ENCODE measurements around the gene SNRPA1.
A peak's percentile ranks its signal among the peaks of the same experiment; 100 is the strongest.

SNRPA1 gene

DNA sequence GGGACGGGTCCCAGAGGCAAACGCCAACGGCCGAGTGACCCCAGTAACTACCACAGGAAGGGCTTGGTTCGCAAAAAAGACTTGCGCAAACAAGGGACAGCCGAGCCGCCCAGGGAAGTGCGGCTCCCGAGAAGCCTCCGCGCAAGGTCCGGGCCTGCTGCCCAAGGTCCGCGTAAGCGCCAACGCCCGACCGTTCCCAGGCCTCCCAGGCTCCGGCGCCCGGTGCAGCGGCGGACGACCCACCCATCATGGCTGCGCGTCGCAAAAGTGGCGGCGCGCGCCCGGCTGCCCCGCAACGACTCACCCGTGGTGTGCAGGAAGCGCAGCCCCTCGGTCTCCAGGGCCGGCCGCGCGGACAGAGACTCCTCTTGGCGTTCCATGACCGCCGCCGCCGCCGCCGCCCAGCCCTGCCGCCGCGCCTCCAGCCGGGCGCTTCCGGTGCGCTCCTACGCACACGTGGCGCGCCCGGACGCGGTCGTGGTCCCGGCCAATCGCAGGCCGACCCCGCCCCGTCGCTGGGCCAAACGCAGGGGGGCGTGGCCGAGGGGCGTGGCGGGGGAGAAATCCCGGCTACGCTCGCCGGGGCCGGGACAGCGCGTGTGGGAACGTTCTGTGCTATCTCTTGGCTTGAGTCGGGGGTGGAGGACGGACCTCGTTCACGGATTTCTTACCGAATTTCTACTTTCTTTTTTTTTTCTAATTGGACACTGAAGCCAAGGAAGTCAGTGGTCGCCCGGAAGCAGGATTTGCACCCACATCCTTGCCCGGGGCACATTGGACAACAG, 17.8 kb downstream of the SNRPA1 start, which contains the start of gene SELENOS:
TSS of gene SELENOS (minus strand) at position 448 of the 785 bp plus-strand sequence. CDS start at position 380, 68 bp downstream.
- peaks cover 13% of the 10 kb centered on the region for H3K4me1 Mint-ChIP-seq
- TF ChIP-seq, protein P1, sequence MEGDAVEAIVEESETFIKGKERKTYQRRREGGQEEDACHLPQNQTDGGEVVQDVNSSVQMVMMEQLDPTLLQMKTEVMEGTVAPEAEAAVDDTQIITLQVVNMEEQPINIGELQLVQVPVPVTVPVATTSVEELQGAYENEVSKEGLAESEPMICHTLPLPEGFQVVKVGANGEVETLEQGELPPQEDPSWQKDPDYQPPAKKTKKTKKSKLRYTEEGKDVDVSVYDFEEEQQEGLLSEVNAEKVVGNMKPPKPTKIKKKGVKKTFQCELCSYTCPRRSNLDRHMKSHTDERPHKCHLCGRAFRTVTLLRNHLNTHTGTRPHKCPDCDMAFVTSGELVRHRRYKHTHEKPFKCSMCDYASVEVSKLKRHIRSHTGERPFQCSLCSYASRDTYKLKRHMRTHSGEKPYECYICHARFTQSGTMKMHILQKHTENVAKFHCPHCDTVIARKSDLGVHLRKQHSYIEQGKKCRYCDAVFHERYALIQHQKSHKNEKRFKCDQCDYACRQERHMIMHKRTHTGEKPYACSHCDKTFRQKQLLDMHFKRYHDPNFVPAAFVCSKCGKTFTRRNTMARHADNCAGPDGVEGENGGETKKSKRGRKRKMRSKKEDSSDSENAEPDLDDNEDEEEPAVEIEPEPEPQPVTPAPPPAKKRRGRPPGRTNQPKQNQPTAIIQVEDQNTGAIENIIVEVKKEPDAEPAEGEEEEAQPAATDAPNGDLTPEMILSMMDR (IDR thresholded peaks at IDR 0.05; ENCODE audit: unreplicated experiment in 3 of 3) = no peak
- no peaks in the 10 kb centered on the region for H3K9me3 Mint-ChIP-seq
- H3K27me3 Mint-ChIP-seq (ENCODE audit: low read depth) = no peaks in the 10 kb centered on the region
- H3K36me3 Mint-ChIP-seq (ENCODE audit: low read depth) = peaks cover 53% of the 10 kb centered on the region
- peak within 1 kb of the TSS; percentile 77 to 95 (median 93) for H3K27ac Mint-ChIP-seq
- H3K4me3 Mint-ChIP-seq = peak within 1 kb of the TSS; percentile 97 to 98 (median 98)

DNA sequence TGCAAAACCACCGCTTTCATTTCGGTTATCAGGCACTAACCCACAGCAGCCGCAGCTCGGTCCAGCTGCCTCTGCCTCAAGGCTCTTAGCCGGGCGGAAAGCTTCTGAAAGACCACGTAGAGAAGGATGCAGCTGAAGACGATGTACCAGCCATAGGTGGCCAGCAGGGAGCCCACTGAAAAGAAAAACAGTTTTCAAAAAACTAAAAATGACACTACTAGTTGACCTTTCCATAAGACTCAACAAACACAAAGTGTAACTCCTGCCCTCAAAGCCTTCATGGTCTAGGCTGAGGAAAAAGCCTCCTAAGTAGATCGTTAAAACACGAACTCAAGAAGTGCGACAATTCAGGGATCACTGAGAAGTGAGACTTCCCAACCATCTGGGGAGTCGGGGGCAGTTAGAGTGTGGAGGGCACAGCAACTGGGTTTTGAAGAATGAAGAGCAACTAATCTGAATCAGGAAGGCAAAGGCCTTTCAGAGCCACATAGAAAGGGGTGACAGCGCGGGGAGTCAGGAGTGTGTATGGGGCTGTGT, 18.5 kb downstream of the SNRPA1 start:
- peak overlapping the region; percentile 97 to 98 (median 98) for H3K4me3 Mint-ChIP-seq
- peaks cover 51% of the 10 kb centered on the region for H3K36me3 Mint-ChIP-seq (ENCODE audit: low read depth)
- peaks cover 13% of the 10 kb centered on the region for H3K4me1 Mint-ChIP-seq
- TF ChIP-seq, protein P1 (IDR thresholded peaks at IDR 0.05; ENCODE audit: unreplicated experiment in 3 of 3) = peak; percentile 29 to 53 (median 41)
- H3K27ac Mint-ChIP-seq = peak overlapping the region; percentile 77 to 95 (median 93)
- H3K9me3 Mint-ChIP-seq = no peaks in the 10 kb centered on the region
- H3K27me3 Mint-ChIP-seq (ENCODE audit: low read depth) = no peaks in the 10 kb centered on the region

DNA sequence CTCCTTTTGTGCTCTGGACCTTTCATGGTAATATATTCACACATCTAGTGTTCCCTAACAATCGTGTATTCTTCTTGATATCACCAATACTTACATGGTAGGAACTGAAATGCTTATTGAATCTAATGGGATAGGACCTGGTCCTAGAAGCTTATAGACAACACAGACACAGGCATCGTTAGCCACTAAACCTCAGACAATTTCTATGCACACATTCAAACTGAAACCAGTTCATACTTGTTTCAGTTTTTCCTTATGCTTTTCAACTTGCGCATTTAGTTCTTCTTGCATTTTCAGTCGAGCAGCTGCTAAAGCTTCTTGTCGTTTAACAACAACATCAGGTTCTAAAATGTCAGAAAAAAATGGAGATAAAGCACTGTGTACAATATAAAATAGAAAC, 20.0 kb downstream of the SNRPA1 start:
- H3K4me1 Mint-ChIP-seq = peaks cover 13% of the 10 kb centered on the region
- no peaks in the 10 kb centered on the region for H3K9me3 Mint-ChIP-seq

DNA sequence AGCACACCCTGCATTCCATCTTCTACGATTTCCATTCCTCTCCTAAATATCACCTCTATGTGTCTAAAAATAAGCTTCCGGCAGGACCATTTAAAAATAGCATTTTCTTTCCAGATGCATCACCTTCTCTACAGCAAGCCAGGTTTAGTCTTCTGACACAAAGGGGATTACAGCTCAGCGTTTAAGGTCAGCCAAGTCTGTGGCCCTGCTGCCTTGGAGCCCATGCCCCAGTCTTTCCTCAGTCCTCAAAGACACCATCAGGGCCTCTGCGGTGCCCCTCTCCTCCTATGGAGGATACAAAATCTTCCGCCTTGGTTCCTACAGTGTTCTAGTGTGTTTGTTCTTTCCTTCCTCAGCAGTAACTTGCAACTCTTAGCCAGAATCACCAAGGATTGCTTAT, 21.5 kb downstream of the SNRPA1 start:
- H3K27ac Mint-ChIP-seq = no peak overlapping the region
- no peaks in the 10 kb centered on the region for H3K27me3 Mint-ChIP-seq (ENCODE audit: low read depth)
- H3K36me3 Mint-ChIP-seq (ENCODE audit: low read depth) = peaks cover 60% of the 10 kb centered on the region
- H3K9me3 Mint-ChIP-seq = no peaks in the 10 kb centered on the region
- no peak overlapping the region for H3K4me3 Mint-ChIP-seq
- TF ChIP-seq, protein P1 (IDR thresholded peaks at IDR 0.05; ENCODE audit: unreplicated experiment in 3 of 3) = no peak
- H3K4me1 Mint-ChIP-seq = peaks cover 11% of the 10 kb centered on the region

More for the DNA sequence above, 20.0 kb downstream of the SNRPA1 start:
- Mint-ChIP-seq H3K4me3 (peak overlapping the region; percentile 8 to 97 (median 78)), H3K27me3 (ENCODE audit: low read depth) (no peaks in the 10 kb centered on the region), H3K36me3 (ENCODE audit: low read depth) (peaks cover 53% of the 10 kb centered on the region), H3K27ac (no peak overlapping the region)
- TF ChIP-seq, protein P1 (IDR thresholded peaks at IDR 0.05; ENCODE audit: unreplicated experiment in 3 of 3) = no peak

DNA sequence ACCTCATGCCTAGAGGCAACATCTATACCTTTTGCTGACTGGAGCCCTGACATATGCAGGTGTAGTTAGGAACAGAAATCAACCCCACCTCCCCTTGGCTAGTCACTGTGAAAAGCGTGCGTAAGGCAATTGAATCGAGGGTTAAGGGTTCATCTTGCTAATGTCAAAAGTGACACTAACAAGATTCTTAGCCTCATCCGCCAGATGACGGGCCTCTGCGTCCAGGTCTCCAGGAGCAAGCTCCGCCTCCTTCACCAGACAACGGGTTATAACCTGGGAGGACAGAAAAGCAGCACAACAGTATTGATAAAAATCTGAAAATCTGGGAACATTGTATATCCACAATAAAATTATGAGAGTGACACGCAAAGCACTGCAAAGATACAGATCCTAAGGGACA, 22.5 kb downstream of the SNRPA1 start:
- H3K36me3 Mint-ChIP-seq (ENCODE audit: low read depth) = peaks cover 60% of the 10 kb centered on the region
- TF ChIP-seq, protein P1 (IDR thresholded peaks at IDR 0.05; ENCODE audit: unreplicated experiment in 3 of 3) = no peak
- H3K4me3 Mint-ChIP-seq = no peak overlapping the region
- H3K4me1 Mint-ChIP-seq = peaks cover 1% of the 10 kb centered on the region
- no peaks in the 10 kb centered on the region for H3K9me3 Mint-ChIP-seq
- H3K27ac Mint-ChIP-seq = no peak overlapping the region
- H3K27me3 Mint-ChIP-seq (ENCODE audit: low read depth) = no peaks in the 10 kb centered on the region
